MG63 (cell line): Measurements from ENCODE around the gene PRR22. TPM values are rescaled to one million over a fixed set of nuclear protein-coding genes. Genes with fewer than 3 reads are reported as not detected.

Experiments used
- DNase-seq: peaks from one replicate; pipeline ENCODE4 v3.0.0-alpha.2; 2020
- H3K27me3 ChIP-seq: fragments of 250-450 bp; sonication (Bioruptor Pico); 2 replicates; pipeline ENCODE4 v1.5.1; 2020; ENCODE audit warnings: mild to moderate bottlenecking, moderate library complexity
- H3K36me3 ChIP-seq: fragments of 250-450 bp; sonication (Bioruptor Pico); 2 replicates; pipeline ENCODE4 v1.5.1; 2020; ENCODE audit warnings: mild to moderate bottlenecking, moderate library complexity
- H3K4me3 ChIP-seq: fragments of 250-450 bp; sonication (Bioruptor Pico); 2 replicates; pipeline ENCODE4 v1.5.1; 2020; ENCODE audit warnings: mild to moderate bottlenecking, moderate library complexity
- H3K9me3 ChIP-seq: fragments of 250-450 bp; sonication (Bioruptor Pico); 2 replicates; pipeline ENCODE4 v1.5.1; 2020; ENCODE audit warnings: mild to moderate bottlenecking, moderate library complexity
- total RNA-seq: library from RNA; depleted of rRNA; stranded (reverse); fragments of >200 nt; shearing (Covaris generic); gene quantifications from 2 replicates; pipeline ENCODE4 v1.2.3, GENCODE V29; 2014; ENCODE audit warnings: low replicate concordance

PRR22 gene
- total RNA-seq, 1 experiment from 2014 or later, result 3.6 TPM

DNA sequence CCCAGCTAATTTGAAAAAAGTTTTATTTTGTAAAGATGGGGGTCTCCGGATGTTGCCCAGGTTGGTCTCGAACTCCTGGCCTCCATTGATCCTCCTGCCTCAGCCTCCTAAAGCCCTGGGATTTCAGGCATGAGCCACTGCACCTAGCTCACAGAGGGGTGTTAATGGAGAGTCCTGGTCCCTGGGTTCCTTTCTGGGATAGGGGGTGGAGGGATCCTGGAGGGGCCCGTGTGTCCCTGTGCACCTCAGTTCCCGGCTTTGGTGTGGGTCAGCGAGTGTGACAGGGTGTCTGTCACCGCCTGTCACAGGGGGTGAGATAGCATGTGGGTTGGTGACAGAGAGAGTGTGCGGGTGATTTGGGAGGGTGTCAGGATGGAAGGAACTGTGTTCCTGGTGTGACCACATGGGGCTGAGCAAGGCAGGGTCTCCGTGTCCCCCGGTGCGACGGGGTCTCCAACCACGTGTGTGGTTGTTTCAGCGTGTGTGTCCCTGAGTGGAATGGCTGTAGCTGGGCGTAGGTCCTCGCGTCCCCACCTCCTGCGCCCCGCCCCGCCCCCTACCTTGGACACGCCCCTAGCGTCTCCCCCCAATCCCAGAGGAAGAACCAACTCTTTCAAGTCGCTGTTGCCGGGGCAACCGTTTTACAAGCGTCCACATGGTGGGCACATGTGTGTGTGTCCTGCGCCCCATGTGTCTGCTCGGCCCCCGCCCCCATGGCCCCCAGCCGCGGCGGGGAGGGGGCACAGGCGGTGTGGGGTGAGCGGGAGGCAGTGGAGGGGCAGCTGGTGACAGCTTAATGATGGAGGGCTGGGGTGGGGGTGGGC is 17.5 kb upstream of the PRR22 start:
- Histone ChIP-seq H3K9me3 (no peaks in the 10 kb centered on the region), H3K36me3 (no peaks in the 10 kb centered on the region), H3K4me3 (no peak overlapping the region), H3K27me3 (peaks cover 10% of the 10 kb centered on the region; the same call in 1 of the 2 replicates)
- no peak for DNase-seq

- Histone ChIP-seq H3K4me3 (no peak overlapping the region), H3K36me3 (no peaks in the 10 kb centered on the region), H3K27me3 (peaks cover 7% of the 10 kb centered on the region; the same call in 1 of the 2 replicates), H3K9me3 (no peaks in the 10 kb centered on the region)
- DNase-seq, result no peak
Observed at GRCh38 chr19:5800361-5801270, 16.1 kb upstream of the PRR22 start.

DNA sequence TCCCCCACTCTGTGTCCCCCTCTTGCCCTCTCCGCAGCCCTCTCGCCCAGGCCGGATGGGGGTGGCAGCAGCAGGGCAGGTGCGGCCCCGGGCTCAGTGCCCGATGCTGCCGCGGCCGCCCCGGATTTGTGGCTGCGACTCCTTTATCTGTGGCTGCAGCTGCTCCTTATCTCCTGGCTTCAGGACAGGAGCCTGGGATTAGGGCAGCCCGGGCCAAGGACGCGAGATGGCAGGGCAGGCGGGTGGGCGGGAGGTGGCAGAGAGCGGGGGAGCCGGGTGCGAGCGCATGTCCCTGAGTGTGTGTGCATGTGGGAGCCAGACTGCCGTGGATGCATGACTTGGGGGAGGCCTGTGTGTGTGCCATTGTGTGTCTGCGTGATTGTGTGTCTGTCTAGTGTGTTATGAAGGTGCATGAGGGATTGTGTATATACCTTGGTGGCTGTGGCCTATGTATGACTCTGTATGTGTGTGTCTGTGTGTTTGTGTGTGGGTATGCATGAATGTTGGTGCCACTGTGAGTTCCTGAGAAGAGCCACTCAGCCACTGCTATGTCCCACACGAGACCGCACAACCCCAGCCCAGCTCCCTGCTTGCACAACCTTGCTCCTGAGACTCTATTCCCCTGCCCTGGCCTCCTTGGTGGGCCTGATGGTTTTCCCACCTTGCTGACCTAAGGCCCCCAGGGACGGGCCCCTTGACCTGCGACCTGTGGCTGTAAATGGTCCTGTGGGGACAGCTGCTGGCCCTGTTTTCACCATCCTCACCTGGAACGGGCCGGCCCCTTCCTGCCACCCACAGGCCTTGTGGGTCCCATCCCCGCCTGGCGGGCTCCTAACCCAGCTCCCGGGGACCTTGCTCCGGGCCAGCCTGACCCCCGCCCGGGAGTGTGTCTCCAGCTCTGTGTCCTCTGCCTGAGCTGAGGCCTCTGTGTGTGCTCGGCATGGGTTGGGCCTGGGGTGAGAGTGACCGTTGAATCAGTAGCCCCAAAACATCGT is 15.0 kb upstream of the PRR22 start:
- no peak overlapping the region for H3K4me3 ChIP-seq
- H3K27me3 ChIP-seq, result peaks cover 5% of the 10 kb centered on the region; the same call in 1 of the 2 replicates
- DNase-seq, result no peak
- no peaks in the 10 kb centered on the region for H3K9me3 ChIP-seq
- no peaks in the 10 kb centered on the region for H3K36me3 ChIP-seq

DNA sequence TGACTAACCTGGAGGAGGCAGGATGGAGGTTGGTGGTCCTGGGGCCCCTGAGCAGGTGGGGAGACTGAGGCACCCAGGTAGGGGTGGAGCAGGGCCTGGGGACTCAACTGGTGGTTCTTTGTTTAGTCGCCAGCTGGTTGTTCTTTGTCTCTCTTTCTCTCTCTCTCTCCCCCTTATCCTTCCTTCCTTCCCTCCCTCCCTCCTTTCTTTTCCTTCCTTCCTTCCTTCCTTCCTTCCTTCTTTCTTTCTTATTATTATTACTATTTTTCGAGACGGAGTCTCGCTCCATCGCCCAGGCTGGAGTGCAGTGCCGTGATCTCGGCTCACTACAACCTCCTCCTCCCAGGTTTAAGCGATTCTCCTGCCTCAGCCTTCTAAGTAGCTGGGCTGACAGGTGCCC is 13.7 kb upstream of the PRR22 start:
- no peaks in the 10 kb centered on the region for H3K36me3 ChIP-seq
- H3K4me3 ChIP-seq, result no peak overlapping the region
- no peak for DNase-seq
- H3K9me3 ChIP-seq, result no peaks in the 10 kb centered on the region
- H3K27me3 ChIP-seq, result no peaks in the 10 kb centered on the region

GRCh38 chr19:5795382-5795919 is 10.9 kb upstream of the PRR22 start:
- Histone ChIP-seq H3K4me3 (no peak overlapping the region), H3K36me3 (peaks cover 3% of the 10 kb centered on the region), H3K27me3 (no peaks in the 10 kb centered on the region), H3K9me3 (no peaks in the 10 kb centered on the region)
- no peak for DNase-seq

DNA sequence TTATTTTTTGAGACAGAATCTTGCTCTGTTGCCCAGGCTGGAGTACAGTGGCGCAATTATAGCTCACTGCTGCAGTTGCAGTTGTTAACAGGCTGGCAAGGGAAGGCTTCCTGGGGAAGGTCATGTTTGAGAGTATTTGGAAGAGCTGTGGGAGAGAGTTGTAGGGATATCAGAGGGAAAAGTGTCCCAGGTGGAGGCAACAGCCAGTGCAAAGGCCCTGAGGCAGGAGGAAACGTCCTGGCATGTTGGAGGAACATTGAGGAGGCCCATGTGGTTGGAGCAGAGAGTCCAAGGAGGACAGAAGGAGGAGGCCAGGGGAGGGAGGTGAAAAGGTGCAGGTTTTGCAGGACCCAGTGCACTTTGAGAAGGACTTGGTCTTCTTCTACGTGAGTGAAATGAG is 8.6 kb upstream of the PRR22 start:
- no peaks in the 10 kb centered on the region for H3K9me3 ChIP-seq
- no peak overlapping the region for H3K4me3 ChIP-seq
- no peak for DNase-seq
- peaks cover 20% of the 10 kb centered on the region for H3K36me3 ChIP-seq
- H3K27me3 ChIP-seq, result no peaks in the 10 kb centered on the region

GRCh38 chr19:5792224-5792623 is 7.7 kb upstream of the PRR22 start:
- H3K9me3 ChIP-seq, result no peaks in the 10 kb centered on the region
- no peak overlapping the region for H3K4me3 ChIP-seq
- H3K36me3 ChIP-seq, result peaks cover 27% of the 10 kb centered on the region
- no peak for DNase-seq
- H3K27me3 ChIP-seq, result no peaks in the 10 kb centered on the region

DNA sequence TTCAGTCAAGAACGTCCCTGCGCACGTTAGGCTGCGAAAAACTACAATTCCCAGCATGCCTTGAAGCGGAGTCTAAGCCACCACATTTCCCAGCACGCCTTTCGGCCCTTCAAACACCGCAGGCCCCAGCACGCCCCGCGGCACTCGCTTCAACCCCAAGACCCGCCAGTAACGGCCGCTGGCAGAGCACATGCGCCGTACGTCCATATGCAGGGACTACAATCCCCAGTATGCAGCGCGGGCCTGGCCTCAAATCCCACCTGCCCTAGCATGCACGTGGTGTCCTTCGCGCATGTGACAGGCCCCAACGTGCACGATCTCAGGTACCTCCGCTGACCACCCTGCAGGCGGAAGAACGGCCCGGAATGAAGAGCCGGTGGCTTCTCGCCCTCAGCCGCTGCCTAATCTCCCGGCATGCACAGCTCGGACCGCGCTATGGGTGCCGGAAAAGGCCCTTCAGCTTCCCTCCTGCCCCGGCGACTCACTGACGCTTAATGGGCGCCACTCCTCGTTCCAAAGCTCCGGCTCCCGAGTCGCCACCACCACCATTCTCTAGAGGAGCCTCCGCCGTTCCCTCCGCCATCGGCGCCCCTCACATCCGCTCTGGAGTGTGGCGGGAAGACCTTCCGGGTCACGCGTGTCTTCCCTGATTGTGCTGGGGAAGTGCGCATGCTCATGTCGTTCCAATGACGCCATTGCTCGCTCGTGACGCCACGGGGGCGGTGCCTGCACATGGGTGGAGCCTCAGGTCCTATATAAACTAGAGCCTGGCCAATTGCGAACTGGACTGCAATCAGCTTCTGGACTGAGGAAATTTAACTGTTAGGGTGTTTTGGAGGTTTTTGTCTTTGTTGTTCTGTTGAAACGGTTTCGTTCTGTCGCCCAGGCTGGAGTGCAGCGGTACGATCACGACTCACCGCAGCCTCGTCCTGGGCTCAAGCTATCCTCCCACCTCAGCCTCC is 6.3 kb upstream of the PRR22 start, which contains the start of gene DUS3L:
TSS of gene DUS3L (minus strand) at position 605 of the 962 bp plus-strand sequence. CDS start at position 583, 22 bp downstream.
- peak within 1 kb of the TSS; percentile 97 for H3K4me3 ChIP-seq
- no peaks in the 10 kb centered on the region for H3K9me3 ChIP-seq
- peak; percentile 93 for DNase-seq
- peaks cover 32% of the 10 kb centered on the region for H3K36me3 ChIP-seq
- no peaks in the 10 kb centered on the region for H3K27me3 ChIP-seq

DNA sequence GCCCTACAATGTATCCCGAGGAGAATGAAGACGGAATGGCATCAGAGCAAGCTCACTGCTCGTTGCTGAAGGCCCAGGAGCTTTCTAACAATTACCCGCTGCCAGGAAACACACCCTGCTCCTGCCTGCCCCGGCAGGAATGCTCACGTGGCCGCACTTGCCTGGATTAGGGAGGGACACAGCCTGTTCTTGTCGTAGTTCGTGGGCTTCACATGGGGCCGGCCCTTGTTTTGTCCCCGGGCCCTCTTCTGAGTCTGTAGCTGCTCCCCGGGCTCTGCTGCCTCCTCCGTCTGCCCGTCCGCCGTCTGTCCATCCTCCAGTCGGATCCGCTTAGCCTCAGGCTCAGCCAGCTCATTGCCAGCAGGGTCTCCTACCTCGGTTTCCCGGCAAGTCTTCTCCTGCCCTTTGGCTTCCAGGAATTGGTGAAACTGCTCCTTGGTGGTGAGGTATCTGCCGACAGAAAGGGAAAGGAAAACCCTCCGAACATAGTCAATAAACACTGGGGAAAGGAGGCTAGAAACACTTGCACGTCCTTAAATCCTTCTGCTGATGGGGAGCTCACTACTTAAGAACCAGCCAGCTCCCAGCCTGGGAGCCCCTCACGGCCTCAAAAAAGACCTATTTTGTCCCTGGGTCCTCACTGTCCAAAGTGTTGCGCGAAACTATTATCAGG is 5.5 kb upstream of the PRR22 start:
- DNase-seq, result no peak
- H3K4me3 ChIP-seq, result peak overlapping the region; percentile 97
- no peaks in the 10 kb centered on the region for H3K27me3 ChIP-seq
- H3K36me3 ChIP-seq, result peaks cover 32% of the 10 kb centered on the region
- H3K9me3 ChIP-seq, result no peaks in the 10 kb centered on the region

DNA sequence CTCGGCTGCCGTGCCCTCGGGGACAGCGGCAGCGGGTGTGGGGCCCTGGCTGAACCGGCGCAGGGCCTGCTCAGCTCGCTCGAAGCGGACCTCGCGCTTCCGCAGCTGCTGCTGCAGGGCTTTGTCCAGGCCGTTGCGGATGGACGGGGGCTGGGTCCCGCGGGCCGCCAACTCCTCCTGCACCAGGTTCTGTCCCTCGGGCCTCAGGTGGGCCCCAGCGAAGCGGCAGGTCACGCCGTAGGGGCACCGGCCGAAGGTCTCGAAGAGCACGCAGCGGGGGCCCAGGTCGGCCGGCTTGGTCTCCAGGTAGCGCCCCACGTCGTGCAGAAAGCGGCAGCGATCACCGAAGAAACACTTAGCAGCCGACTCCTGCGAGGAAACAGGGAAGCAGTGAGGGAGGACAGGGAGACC is 4.8 kb upstream of the PRR22 start:
- H3K36me3 ChIP-seq, result peaks cover 32% of the 10 kb centered on the region
- no peak overlapping the region for H3K4me3 ChIP-seq
- no peak for DNase-seq

DNA sequence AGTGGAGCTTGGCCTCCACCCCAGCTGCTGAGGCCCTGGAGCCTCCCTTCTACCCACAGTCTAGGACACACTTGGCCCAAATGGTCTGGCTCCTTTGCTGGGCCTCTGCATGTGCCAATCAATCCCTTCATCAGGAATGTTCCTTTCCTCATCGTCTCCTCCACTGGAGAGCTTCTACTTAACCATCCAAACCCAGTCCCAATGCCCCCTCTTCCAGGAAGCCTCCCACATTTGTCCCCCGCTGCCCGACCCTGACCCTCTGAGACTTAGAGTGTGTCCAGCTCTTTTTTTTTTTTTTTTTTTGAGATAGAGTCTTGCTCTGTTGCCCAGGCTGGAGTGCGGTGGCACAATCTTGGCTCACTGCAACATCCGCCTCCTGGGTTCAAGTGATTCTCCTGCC is 3.9 kb upstream of the PRR22 start:
- Histone ChIP-seq H3K4me3 (no peak overlapping the region), H3K9me3 (no peaks in the 10 kb centered on the region), H3K36me3 (peaks cover 32% of the 10 kb centered on the region), H3K27me3 (no peaks in the 10 kb centered on the region)
- no peak for DNase-seq

More for the DNA sequence above, 4.8 kb upstream of the PRR22 start:
- Histone ChIP-seq H3K9me3 (no peaks in the 10 kb centered on the region), H3K27me3 (no peaks in the 10 kb centered on the region)

GRCh38 chr19:5787409-5788182 is 3.0 kb upstream of the PRR22 start:
- Histone ChIP-seq H3K36me3 (peaks cover 32% of the 10 kb centered on the region), H3K4me3 (no peak overlapping the region), H3K27me3 (no peaks in the 10 kb centered on the region), H3K9me3 (no peaks in the 10 kb centered on the region)
- DNase-seq, result no peak

- no peaks in the 10 kb centered on the region for H3K9me3 ChIP-seq
- H3K36me3 ChIP-seq, result peaks cover 32% of the 10 kb centered on the region
- H3K4me3 ChIP-seq, result no peak overlapping the region
- no peak for DNase-seq
- H3K27me3 ChIP-seq, result no peaks in the 10 kb centered on the region
Observed at GRCh38 chr19:5786593-5787408, 2.3 kb upstream of the PRR22 start.
